GM23248 (cell line): ENCODE results near the gene ELMO3. TPM values are rescaled to one million over a fixed set of nuclear protein-coding genes. Genes with fewer than 3 reads are reported as not detected.

Experiments
- DNase-seq: peaks from one replicate; pipeline ENCODE4 v3.0.0-alpha.2; 2015
- H2AFZ ChIP-seq: fragments of 200-600 bp; sonication (generic); 2 replicates; pipeline ENCODE4 v1.6.1; 2016; ENCODE audit warnings: antibody characterized with exemption
- H3F3A ChIP-seq: fragments of 200-600 bp; sonication (generic); 2 replicates; pipeline ENCODE4 v1.6.1; 2016; ENCODE audit warnings: mild to moderate bottlenecking, antibody characterized with exemption, mixed run types; ENCODE audit not compliant: insufficient read depth
- H3K27ac ChIP-seq: fragments of 200-600 bp; sonication (generic); 2 replicates; pipeline ENCODE4 v1.5.1; 2016; ENCODE audit warnings: mild to moderate bottlenecking
- H3K27me3 ChIP-seq: fragments of 200-600 bp; sonication (generic); replicated peaks from 2 replicates; pipeline ENCODE4 v1.6.1; 2016; ENCODE audit warnings: mild to moderate bottlenecking; ENCODE audit not compliant: insufficient read depth
- H3K36me3 ChIP-seq: fragments of 200-600 bp; sonication (generic); 2 replicates; pipeline ENCODE4 v1.6.1; 2016; ENCODE audit warnings: low read depth, mild to moderate bottlenecking
- H3K4me1 ChIP-seq: fragments of 200-600 bp; sonication (generic); 2 replicates; pipeline ENCODE4 v1.6.1; 2016; ENCODE audit warnings: mild to moderate bottlenecking; ENCODE audit not compliant: insufficient read depth
- H3K4me2 ChIP-seq: fragments of 200-600 bp; sonication (generic); one replicate; pipeline ENCODE4 v1.6.1; 2016; ENCODE audit warnings: mild to moderate bottlenecking; ENCODE audit not compliant: unreplicated experiment
- H3K4me3 ChIP-seq: fragments of 200-600 bp; sonication (generic); 2 replicates; pipeline ENCODE4 v1.5.1; 2016; ENCODE audit warnings: mild to moderate bottlenecking
- H3K79me2 ChIP-seq: fragments of 200-600 bp; sonication (generic); 2 replicates; pipeline ENCODE4 v1.6.1; 2016; ENCODE audit warnings: mild to moderate bottlenecking; ENCODE audit not compliant: insufficient read depth
- H3K9ac ChIP-seq: fragments of 200-600 bp; sonication (generic); 2 replicates; pipeline ENCODE4 v1.6.1; 2016; ENCODE audit warnings: mild to moderate bottlenecking
- H3K9me2 ChIP-seq: fragments of 200-600 bp; sonication (generic); 2 replicates; pipeline ENCODE4 v1.6.1; 2016; ENCODE audit warnings: mixed run types, mild to moderate bottlenecking, moderate library complexity; ENCODE audit not compliant: insufficient read depth
- H3K9me3 ChIP-seq: fragments of 200-600 bp; sonication (generic); one replicate; pipeline ENCODE4 v1.6.1; 2017; ENCODE audit warnings: low read depth
- H4K20me1 ChIP-seq: fragments of 200-600 bp; sonication (generic); 2 replicates; pipeline ENCODE4 v1.6.0; 2016; ENCODE audit not compliant: insufficient read depth
- EZH2 ChIP-seq: fragments of 200-600 bp; sonication (generic); IDR thresholded peaks from 2 replicates; pipeline ENCODE4 v1.6.1; 2018; ENCODE audit warnings: antibody characterized with exemption, mild to moderate bottlenecking; ENCODE audit not compliant: insufficient read depth, poor library complexity, severe bottlenecking
- EZH2phosphoT487 ChIP-seq: fragments of 200-600 bp; sonication (generic); IDR thresholded peaks from 2 replicates; pipeline ENCODE4 v1.6.1; 2018; ENCODE audit warnings: antibody characterized with exemption, moderate library complexity, mild to moderate bottlenecking, low read depth; ENCODE audit not compliant: insufficient read depth
- WGBS, 2 experiments: methylation state at CpG; one replicate each; pipeline ENCODE4 v1.1.6; 2015 to 2017; ENCODE audit warnings: low lambda C conversion rate in 2 of 2, low coverage in 1 of 2; ENCODE audit errors: missing lambda C conversion rate in 2 of 2; 5-methylcytosine and 5-hydroxymethylcytosine counted together
- in situ Hi-C: fragments of 300-500 bp; cut with MboI; formaldehyde crosslinking; loops from 2 replicates; pipeline ENCODE4 v1.15.0; 2020
- polyA plus RNA-seq: library from polyadenylated mRNA; unstranded; fragments of >200 nt; fragmentation: Nextera tagmentation; extraction: Ambion mirVana; gene quantifications from 2 replicates; pipeline ENCODE4 v1.2.1, GENCODE V29; 2016
- total RNA-seq: library from RNA; depleted of rRNA; stranded (reverse); fragments of >200 nt; shearing (Covaris generic); gene quantifications from 2 replicates; pipeline ENCODE4 v1.2.3, GENCODE V29; 2014

ELMO3 gene
- total and polyA plus RNA-seq, 2 experiments from 2014 or later = 1.5 TPM; not detected in 1

DNA sequence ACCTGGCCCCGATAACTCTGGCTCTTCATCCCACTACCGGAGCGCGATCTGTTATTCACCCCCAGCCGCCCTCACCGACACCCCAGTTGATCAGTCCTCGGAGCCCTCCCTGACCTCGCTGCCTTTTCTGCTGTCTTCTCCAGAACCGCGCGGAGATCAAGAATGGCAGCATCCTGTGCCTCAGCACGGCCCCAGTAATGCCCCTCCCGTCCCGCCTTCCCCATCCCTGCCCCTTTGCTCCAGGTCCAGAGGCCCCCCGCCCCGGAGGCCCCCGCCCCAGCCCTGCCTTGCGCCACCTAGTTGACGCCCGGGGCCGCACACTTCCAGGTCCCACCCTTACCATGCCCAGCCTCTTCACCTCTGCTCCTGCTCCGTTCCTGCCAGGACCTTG, 872 bp downstream of the ELMO3 start:
- no peak for DNase-seq
- Histone ChIP-seq H3K9ac (no peak overlapping the region), H3K4me3 (no peak overlapping the region), H3K79me2 (peaks cover 11% of the 10 kb centered on the region), H2AFZ (no peak overlapping the region), H3K27me3 (no peaks in the 10 kb centered on the region), H3K4me2 (no peak overlapping the region), H3K9me2 (no peaks in the 10 kb centered on the region), H3K9me3 (no peaks in the 10 kb centered on the region), H3K36me3 (peaks cover 19% of the 10 kb centered on the region; the same call in 1 of the 2 replicates), H3K4me1 (no peaks in the 10 kb centered on the region), H4K20me1 (no peaks in the 10 kb centered on the region), H3F3A (peaks cover 10% of the 10 kb centered on the region; the same call in 1 of the 2 replicates), H3K27ac (no peak overlapping the region)
- TF ChIP-seq EZH2phosphoT487 (no peak), EZH2 (no peak)
- in situ Hi-C loops = no loop called here
- WGBS, 2 experiments = 57 to 65% methylated on average over 11 to 22 of the region's 22 CpGs

DNA sequence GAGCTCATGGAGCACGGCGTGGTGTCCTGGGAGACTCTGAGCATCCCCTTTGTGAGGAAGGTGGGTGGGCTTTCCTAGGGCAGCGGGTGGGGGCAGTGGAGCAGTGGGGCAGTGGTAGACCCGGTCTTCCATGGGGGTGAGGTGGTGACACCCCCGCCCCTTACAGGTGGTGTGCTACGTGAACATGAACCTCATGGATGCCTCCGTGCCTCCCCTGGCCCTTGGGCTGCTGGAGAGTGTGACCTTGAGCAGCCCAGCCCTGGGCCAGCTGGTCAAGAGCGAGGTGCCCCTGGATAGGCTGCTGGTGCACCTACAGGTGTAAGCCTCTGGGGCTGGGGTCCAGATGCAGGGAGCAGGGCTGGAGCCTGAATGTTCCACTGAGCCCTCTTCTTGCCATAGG, 1.6 kb downstream of the ELMO3 start:
- Histone ChIP-seq H3K9me2 (no peaks in the 10 kb centered on the region), H3K36me3 (peaks cover 12% of the 10 kb centered on the region; the same call in 1 of the 2 replicates), H3K9me3 (no peaks in the 10 kb centered on the region), H3K27ac (no peak overlapping the region), H2AFZ (no peak overlapping the region), H3K4me2 (no peak overlapping the region), H3K9ac (no peak overlapping the region), H3K4me3 (no peak overlapping the region), H3K4me1 (no peaks in the 10 kb centered on the region), H3K27me3 (no peaks in the 10 kb centered on the region), H3K79me2 (peaks cover 6% of the 10 kb centered on the region; the same call in 1 of the 2 replicates), H4K20me1 (no peaks in the 10 kb centered on the region), H3F3A (peaks cover 10% of the 10 kb centered on the region; the same call in 1 of the 2 replicates)
- WGBS, 2 experiments = 88 to 100% methylated on average over 6 to 8 of the region's 8 CpGs
- in situ Hi-C loops = no loop called here
- TF ChIP-seq EZH2phosphoT487 = no peak
- no peak for TF ChIP-seq EZH2
- no peak for DNase-seq

DNA sequence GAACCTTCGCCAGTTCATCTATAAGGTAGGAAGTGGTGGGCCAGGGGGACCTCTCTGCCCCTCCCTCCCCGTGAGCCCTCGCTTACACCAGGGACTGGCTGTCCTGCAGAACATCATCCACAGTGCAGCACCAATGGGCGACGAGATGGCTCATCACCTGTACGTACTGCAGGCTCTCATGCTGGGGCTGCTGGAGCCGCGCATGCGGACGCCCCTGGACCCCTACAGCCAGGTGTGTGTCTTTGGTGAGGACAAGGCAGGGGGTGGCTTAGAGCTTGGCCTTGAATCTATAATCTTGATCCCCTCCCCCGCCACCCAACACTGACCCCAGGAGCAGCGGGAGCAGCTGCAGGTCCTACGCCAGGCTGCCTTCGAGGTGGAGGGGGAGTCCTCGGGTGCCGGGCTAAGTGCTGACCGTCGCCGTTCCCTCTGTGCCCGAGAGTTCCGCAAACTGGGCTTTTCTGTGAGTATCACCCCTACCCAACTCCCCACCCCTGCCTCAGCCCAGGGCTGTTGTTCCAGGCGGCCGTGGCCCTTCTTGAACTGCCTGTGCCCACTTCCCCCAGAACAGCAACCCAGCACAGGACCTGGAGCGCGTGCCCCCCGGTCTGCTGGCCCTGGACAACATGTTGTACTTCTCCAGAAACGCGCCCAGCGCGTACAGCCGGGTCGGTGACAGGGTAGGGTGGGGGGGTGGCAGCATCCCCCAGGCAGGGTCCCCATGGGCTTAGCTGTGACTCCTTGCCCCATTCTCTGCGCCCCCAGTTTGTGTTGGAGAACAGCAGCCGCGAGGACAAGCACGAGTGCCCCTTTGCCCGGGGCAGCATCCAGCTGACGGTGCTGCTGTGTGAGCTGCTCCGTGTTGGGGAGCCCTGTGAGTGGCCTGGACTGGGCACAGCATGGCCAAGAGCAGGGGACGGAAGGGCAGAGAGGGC, 2.7 kb downstream of the ELMO3 start:
- WGBS, 2 experiments = 91 to 94% methylated on average over 24 to 40 of the region's 40 CpGs
- Histone ChIP-seq H3K9me2 (no peaks in the 10 kb centered on the region), H4K20me1 (no peaks in the 10 kb centered on the region), H3K4me1 (peaks cover 1% of the 10 kb centered on the region; the same call in 1 of the 2 replicates), H3K4me3 (no peak overlapping the region), H2AFZ (no peak overlapping the region), H3K4me2 (no peak overlapping the region), H3K79me2 (no peaks in the 10 kb centered on the region), H3K27ac (no peak overlapping the region), H3F3A (0 out of 2 replicates have a peak, but pooled peaks cover 2% of the 10 kb centered on the region), H3K9me3 (no peaks in the 10 kb centered on the region), H3K9ac (no peak overlapping the region), H3K36me3 (peaks cover 9% of the 10 kb centered on the region; the same call in 1 of the 2 replicates), H3K27me3 (no peaks in the 10 kb centered on the region)
- in situ Hi-C loops = no loop called here
- TF ChIP-seq EZH2 = no peak
- no peak for DNase-seq

DNA sequence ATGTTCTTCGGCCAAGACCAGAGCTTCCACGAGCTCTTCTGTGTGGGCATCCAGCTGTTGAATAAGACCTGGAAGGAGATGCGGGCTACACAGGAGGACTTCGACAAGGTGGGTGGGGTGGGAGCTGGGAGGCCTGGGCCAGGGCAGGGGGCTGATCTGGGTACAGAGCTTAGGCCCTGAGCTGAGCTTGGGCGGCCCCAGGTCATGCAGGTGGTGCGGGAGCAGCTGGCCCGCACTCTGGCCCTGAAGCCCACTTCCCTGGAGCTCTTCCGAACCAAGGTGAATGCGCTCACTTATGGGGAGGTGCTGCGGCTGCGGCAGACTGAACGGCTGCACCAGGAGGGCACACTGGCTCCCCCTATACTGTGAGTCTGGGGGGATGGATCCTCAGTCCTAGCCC, 3.5 kb downstream of the ELMO3 start:
- H3K79me2 ChIP-seq = no peaks in the 10 kb centered on the region
- WGBS, 2 experiments = 95 to 96% methylated on average over 10 to 12 of the region's 12 CpGs

More for the DNA sequence above, 3.5 kb downstream of the ELMO3 start:
- no peak overlapping the region for H3K9ac ChIP-seq
- no peak overlapping the region for H2AFZ ChIP-seq
- H4K20me1 ChIP-seq = no peaks in the 10 kb centered on the region
- TF ChIP-seq EZH2 (no peak), EZH2phosphoT487 (no peak)
- H3K4me1 ChIP-seq = peaks cover 4% of the 10 kb centered on the region
- no peak overlapping the region for H3K27ac ChIP-seq
- no peaks in the 10 kb centered on the region for H3K27me3 ChIP-seq
- in situ Hi-C loops = no loop called here
- H3K4me3 ChIP-seq = no peak overlapping the region
- H3K4me2 ChIP-seq = no peak overlapping the region
- no peaks in the 10 kb centered on the region for H3K9me2 ChIP-seq
- peaks cover 6% of the 10 kb centered on the region; the same call in 1 of the 2 replicates for H3K36me3 ChIP-seq
- H3F3A ChIP-seq = no peaks in the 10 kb centered on the region
- H3K9me3 ChIP-seq = no peaks in the 10 kb centered on the region
- DNase-seq = no peak
